Spleen (tissue), 7 donors: ENCODE measurements around the gene KIF3B.

Experiments used
- POLR2A ChIP-seq, 3 donors: fragments of 450-650 bp; IDR thresholded peaks; one replicate each; pipeline ENCODE4 v1.5.1; 2017; ENCODE audit warnings: antibody characterized with exemption in 3 of 3, mild to moderate bottlenecking in 1 of 3
- TF ChIP-seq, protein P1 (sequence below), 11 experiments: fragments of 200-600 bp in 7 of 11; fragments of 450-650 bp in 4 of 11; sonication (generic) in 4 of 11; IDR thresholded peaks in 8 of 11; conservative IDR thresholded peaks in 3 of 11; 1 replicate in 7 of 11; 2 replicates in 4 of 11; pipeline versions ENCODE4 v1.4.0 to v1.8.0; 2016 to 2021; ENCODE audit warnings: antibody characterized with exemption in 11 of 11, inconsistent platforms in 4 of 11, mild to moderate bottlenecking in 1 of 11
- donor health status: DM: no; HTN: no; CAD: no; lungs with moderate emphysema.
- donor health status: DM: no; HTN: no; CAD: no.
- donor health status: DM: no; HTN: no; CAD: no.

GRCh38 chr20:32237419-32237818, 40.0 kb upstream of the KIF3B start:
- TF ChIP-seq, protein P1, sequence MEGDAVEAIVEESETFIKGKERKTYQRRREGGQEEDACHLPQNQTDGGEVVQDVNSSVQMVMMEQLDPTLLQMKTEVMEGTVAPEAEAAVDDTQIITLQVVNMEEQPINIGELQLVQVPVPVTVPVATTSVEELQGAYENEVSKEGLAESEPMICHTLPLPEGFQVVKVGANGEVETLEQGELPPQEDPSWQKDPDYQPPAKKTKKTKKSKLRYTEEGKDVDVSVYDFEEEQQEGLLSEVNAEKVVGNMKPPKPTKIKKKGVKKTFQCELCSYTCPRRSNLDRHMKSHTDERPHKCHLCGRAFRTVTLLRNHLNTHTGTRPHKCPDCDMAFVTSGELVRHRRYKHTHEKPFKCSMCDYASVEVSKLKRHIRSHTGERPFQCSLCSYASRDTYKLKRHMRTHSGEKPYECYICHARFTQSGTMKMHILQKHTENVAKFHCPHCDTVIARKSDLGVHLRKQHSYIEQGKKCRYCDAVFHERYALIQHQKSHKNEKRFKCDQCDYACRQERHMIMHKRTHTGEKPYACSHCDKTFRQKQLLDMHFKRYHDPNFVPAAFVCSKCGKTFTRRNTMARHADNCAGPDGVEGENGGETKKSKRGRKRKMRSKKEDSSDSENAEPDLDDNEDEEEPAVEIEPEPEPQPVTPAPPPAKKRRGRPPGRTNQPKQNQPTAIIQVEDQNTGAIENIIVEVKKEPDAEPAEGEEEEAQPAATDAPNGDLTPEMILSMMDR (IDR thresholded peaks at IDR 0.05 in 8 of 11, conservative IDR thresholded peaks at IDR 0.05 in 3 of 11): no peak
- no peak for TF ChIP-seq POLR2A (IDR thresholded peaks at IDR 0.05)
